Left ventricle myocardium superior (tissue), 1 donor: ENCODE measurements around the gene COPS2. TPM values are rescaled to one million over a fixed set of nuclear protein-coding genes. Genes with fewer than 3 reads are reported as not detected.

ENCODE experiments used
- ATAC-seq: fragments of 200-7000 bp; cut with Tn5 transposase; one replicate; pipeline ENCODE4 v1.9.1; 2020; ENCODE audit warnings: mild to moderate bottlenecking, moderate library complexity
- DNase-seq: peaks from one replicate; pipeline ENCODE4 v3.0.0-alpha.2; 2020
- intact Hi-C: fragments of 100-400 bp; cut with micrococcal nuclease; formaldehyde crosslinking; loops from one replicate; pipeline ENCODE4 v1.11.0; 2022
- total RNA-seq: library from RNA; stranded (reverse); fragmentation: NEBNext Ultra II Directional; extraction: Animal tissue kit (Norgen Biotek cat#: 25700); gene quantifications from one replicate; pipeline ENCODE4 v1.2.1, GENCODE V29; 2021
- donor health status: DM: no; HTN: yes; CAD: no; lungs with severe emphysema.

The COPS2 gene
- total RNA-seq, 1 donor from 2014 or later, result 84.6 TPM

- intact Hi-C loops, result no loop called here
- no peak for DNase-seq
- no peak for ATAC-seq
Observed at GRCh38 chr15:49120832-49121231, 34.6 kb downstream of the COPS2 start.

GRCh38 chr15:49116108-49116857 lies 39.1 kb downstream of the COPS2 start:
- DNase-seq, result no peak
- intact Hi-C loops, result no loop called here

GRCh38 chr15:49115062-49115461 lies 40.3 kb downstream of the COPS2 start:
- intact Hi-C loops, result no loop called here
- ATAC-seq (peak; percentile 54), DNase-seq (no peak)

More at GRCh38 chr15:49116108-49116857, 39.1 kb downstream of the COPS2 start:
- no peak for ATAC-seq

GRCh38 chr15:49110158-49110944 lies 45.0 kb downstream of the COPS2 start:
- ATAC-seq (peak; percentile 49), DNase-seq (no peak)
- intact Hi-C loops, result no loop called here

- DNase-seq, result no peak
- intact Hi-C loops, result no loop called here
- ATAC-seq, result no peak
Observed at GRCh38 chr15:49103002-49103401, 52.4 kb downstream of the COPS2 start.

- intact Hi-C loops, result no loop called here
- ATAC-seq (no peak), DNase-seq (no peak)
Observed at GRCh38 chr15:49101536-49101935, 53.9 kb downstream of the COPS2 start.

- DNase-seq (no peak), ATAC-seq (peak; percentile 93)
- intact Hi-C loops, result no loop called here
Observed at GRCh38 chr15:49096090-49096750, 59.2 kb downstream of the COPS2 start.

- DNase-seq, result no peak
- intact Hi-C loops, result no loop called here
- ATAC-seq, result no peak
Observed at GRCh38 chr15:49094923-49095322, 60.5 kb downstream of the COPS2 start.

GRCh38 chr15:49093252-49094105 lies 61.9 kb downstream of the COPS2 start:
- ATAC-seq, result no peak
- intact Hi-C loops, result no loop called here
- DNase-seq, result no peak

- DNase-seq (no peak), ATAC-seq (no peak)
- intact Hi-C loops, result no loop called here
Observed at GRCh38 chr15:49088996-49089395, 66.4 kb downstream of the COPS2 start.

GRCh38 chr15:49085696-49086459 lies 69.5 kb downstream of the COPS2 start:
- ATAC-seq (no peak), DNase-seq (no peak)
- intact Hi-C loops, result no loop called here

- intact Hi-C loops, result no loop called here
- ATAC-seq (no peak), DNase-seq (no peak)
Observed at GRCh38 chr15:49084285-49084570, 71.2 kb downstream of the COPS2 start.

GRCh38 chr15:49083401-49084284 lies 71.8 kb downstream of the COPS2 start:
- DNase-seq, result no peak
- ATAC-seq, result no peak
- intact Hi-C loops, result no loop called here

- intact Hi-C loops, result no loop called here
- ATAC-seq, result no peak
- no peak for DNase-seq
Observed at GRCh38 chr15:49082960-49083359, 72.4 kb downstream of the COPS2 start.

GRCh38 chr15:49079340-49080039 lies 75.9 kb downstream of the COPS2 start:
- intact Hi-C loops, result no loop called here
- no peak for DNase-seq
- no peak for ATAC-seq

- intact Hi-C loops, result no loop called here
Observed at GRCh38 chr15:49075881-49076280, 79.5 kb downstream of the COPS2 start.

More at GRCh38 chr15:49075881-49076280, 79.5 kb downstream of the COPS2 start:
- DNase-seq (no peak), ATAC-seq (no peak)
